HG03139 (cell line): Measurements from ENCODE around the gene UNC5B.

Experiments
- ATAC-seq: cut with Tn5 transposase; IDR thresholded peaks from one replicate; pipeline ENCODE4 v1.9.1; 2021; ENCODE audit not compliant: unreplicated experiment

Gene UNC5B

GRCh38 chr10:71314694-71315225 is 102.4 kb downstream of the UNC5B start:
- no peak for ATAC-seq

DNA sequence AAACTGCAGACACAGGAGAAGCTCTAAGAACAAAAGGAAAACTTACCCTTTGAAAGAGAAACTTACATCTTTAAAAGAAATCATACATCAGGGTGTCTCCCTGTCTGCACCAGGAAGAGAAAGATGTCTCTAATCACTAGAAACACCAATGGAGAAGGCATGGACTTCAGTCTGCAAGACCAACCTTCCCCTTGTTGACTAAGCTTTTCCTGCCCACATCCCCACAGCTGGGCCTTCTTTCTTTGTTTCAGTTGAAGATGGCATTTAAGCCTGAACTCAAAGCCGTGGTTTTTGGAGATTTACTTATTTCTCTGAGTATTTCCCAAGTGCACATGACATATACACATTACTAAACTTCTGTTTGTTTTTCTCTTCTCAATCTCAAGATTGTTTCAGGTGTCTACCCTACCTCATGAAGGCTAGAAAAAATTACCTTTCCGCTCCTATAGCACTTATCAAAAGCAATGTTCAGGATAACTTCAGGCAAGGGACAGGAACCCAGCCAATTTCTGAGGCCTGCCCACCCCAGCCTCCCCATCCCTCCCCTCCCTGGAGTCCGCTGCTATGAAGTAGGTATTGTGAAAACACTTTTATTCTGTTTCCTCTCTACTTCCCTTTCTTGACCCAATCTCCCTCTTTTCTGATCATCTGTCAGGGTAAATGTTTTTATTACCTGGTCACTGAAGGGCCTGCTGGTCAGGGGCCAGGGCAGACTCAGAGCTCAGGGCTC is 103.9 kb downstream of the UNC5B start:
- no peak for ATAC-seq

GRCh38 chr10:71316786-71317160 is 104.4 kb downstream of the UNC5B start:
- no peak for ATAC-seq

GRCh38 chr10:71317739-71318138 is 105.4 kb downstream of the UNC5B start:
- no peak for ATAC-seq

DNA sequence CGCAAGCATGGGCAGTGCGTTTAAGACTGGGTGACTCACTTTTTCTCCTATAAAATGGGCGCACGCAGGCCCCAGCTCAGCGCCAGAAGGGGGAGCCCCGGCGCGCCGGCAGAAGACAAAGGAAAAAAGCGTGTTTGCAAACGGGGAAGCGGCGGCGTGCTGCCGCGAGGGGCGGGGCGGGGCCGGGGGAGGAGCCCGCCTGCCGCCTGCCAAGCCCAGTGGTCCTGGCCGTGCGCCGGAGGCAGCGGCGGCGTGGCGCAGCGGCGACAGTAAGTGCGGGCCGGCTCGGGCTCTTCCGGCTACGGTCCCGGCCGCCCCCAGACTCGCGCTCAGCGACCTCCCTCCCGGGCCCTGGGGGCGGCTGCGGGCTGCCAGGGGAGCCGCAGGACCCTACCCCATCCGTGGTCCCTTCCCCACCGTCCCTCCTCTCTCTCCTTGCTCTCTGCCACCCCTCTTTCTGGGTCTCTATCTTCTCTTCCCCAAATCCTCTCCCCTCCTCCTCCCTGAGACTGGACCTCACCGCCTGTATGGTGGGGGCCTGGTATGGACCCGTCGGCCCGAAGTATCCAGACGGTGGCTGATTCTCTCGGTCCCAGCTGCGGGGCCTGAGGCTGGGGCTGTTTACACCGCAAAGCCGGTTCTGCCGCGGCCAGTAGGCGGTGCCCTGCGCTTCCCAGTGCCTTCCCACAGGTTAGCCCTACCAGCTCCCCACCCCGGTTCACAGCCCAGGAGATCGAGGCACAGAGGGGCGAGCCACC is 106.9 kb downstream of the UNC5B start, which contains the start of gene SLC29A3:
Gene SLC29A3, plus strand, starts transcription at position 218 of the 758 bp plus-strand sequence. Its CDS starts 51 bp downstream, at position 269.
- peak; percentile 59 for ATAC-seq

DNA sequence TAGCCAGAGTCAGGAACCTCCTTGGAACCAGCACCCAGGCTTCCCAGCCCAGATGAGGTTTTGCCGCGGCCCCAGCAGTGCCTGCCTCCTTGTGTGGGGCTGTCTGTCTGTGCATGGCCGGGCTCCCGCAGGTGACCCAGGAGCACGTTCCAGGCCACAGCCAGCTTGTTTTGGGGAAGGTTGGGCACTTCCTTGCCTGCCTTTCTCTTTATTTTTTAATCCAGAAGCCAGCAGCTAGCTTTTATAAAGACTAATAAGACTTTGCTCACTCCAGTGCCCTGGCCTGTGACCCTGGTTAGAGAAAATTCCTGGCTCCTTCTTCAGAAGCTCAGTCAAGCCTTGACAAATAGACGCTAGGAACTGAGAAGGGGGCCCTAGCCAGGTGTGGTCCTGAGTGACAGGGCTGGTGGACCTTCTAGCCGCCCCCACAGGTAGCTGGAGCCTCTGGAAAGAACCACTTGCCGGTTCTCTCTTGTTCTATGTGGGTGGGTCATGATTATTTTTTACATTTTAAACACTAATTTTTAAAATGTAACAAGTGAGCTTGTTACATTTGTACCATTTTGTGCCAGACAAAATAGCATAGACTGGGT is 107.5 kb downstream of the UNC5B start:
- ATAC-seq = no peak

DNA sequence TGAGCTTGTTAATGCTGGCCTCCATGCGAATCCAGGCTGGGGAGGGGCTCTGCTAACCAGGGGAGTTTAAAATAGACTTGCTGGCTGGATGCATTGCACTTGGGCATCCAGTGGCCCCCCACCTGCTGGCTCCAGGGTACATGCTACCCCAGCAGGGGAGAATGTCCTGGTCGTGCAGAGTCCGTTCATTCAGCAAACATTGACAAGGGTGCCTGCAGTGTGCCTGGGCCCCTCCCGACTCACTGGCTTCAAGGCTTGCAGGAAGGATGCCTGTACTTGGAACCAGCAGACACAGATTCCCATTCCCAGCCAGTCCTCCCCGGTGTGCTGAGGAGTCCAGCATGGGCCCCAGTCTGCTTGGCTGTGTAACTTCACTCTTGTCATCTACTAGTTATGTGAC is 108.2 kb downstream of the UNC5B start:
- no peak for ATAC-seq

DNA sequence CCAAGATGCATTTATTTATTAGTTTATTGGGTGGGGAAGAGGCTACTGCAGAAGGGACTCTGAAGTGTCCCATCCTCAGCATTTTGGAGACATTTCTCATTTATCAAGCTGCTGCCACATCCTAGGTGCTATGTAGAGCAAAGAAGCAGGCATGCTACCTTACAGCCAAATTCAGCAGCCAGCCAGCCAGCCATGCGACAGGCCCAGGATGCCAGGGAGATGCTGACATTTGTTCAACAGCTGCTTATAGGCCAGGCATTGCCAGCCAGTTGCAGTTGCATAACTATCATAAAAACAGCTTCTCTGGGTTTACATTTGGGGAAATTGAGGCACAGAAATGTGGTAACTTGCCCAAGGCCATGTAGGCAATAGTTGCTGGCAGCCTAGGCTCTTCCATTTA is 109.0 kb downstream of the UNC5B start:
- no peak for ATAC-seq

- no peak for ATAC-seq
Measured at GRCh38 chr10:71323407-71323806, 111.0 kb downstream of the UNC5B start.

DNA sequence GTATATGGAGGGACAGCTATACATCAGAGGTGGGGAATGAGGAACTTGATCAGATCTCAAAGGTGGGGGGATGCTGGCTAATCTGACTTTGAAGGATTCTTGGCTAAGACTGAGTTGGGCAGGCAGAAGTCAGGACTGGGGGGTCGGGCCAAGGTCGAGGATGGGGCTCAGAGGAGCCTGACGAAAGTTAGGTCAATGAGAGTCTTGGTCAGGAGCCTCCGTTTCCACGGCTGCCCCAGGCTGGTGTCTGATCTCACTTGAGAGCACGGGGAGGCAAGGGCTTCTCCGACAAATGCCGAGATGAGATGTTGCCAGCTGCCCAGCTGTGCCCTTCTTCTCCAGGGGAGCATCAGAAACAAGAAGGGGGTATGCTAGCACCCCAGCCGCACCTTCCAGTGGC is 112.4 kb downstream of the UNC5B start:
- ATAC-seq = no peak

GRCh38 chr10:71325267-71325666 is 112.9 kb downstream of the UNC5B start:
- ATAC-seq = no peak

DNA sequence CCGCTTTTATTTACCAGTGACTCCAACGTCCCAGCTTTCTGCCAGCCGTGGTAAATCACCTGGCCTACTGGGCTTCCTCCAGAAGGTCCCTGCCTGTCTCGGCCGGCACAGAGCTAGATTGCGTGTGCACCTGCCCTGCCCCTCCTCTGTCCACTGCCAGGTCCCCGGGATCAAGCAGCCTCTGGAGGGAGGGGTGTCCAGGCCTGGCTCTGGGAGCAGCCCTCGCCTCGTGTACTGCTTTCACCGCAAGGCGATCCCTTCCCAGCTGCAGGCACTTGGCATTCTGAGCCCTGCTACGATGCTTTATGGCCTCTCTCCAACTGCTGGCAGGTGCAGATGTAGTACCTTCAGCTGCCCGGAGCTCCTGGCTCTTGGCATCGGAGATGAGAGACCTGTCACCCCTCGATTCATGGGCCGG is 114.1 kb downstream of the UNC5B start:
- no peak for ATAC-seq

GRCh38 chr10:71330789-71331404 is 118.5 kb downstream of the UNC5B start:
- ATAC-seq = no peak

DNA sequence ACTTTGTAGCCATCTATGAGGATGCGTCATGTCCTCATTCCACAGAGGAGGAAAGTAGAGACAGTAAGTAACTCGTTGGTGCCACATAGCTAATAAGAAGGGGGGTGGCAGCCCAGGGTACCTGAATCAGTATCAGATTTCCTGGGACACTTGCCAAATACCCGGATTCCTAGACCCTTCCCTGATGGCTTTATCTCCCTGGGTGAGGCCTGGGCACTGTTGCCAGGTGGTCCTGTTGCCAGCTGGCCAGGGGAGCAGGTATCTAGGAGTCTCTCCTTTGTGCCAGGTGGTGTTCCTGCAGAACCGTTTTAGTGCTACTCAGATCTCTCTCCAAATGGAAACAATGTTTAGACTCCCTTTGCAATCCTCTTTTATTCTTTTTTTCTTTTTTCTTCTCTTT is 119.4 kb downstream of the UNC5B start:
- no peak for ATAC-seq

- no peak for ATAC-seq
Measured at GRCh38 chr10:71332466-71332865, 120.1 kb downstream of the UNC5B start.

DNA sequence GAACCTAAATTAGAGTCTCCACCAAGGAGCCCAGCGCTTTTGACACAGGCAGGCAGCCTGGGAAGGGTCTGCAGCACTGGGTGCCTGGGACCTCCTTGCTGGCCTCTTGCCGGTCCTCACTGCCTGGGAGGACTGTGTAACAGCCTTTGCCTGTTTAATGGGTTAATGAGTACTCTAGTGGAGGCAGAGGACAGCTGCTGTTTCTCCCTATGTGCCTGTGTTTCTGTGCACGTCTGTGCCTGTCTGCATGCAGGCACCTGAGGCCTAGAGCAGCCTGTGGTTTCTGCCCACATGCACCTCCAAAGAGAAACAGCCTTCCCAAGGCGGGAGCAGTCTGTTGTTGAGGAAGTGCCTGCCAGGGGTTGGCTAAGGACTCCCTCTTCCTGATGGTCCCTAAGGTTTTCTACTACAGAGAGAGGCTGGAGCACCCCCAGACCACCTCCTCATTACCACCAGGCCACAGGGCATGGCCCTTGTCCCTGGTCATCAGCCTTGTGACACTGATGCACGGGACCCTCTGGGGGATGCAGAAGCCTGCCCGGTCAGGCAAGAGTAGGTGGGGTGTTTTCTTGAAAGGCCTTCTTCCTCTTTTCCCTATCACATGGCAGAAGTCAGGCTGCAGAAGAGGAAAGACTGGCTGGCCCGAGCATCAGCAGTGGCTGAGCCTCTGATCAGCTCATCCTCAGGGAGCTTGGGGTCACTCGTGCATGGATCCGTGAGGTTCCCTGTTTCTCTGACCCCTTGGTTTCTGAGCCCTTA is 120.9 kb downstream of the UNC5B start:
- no peak for ATAC-seq

DNA sequence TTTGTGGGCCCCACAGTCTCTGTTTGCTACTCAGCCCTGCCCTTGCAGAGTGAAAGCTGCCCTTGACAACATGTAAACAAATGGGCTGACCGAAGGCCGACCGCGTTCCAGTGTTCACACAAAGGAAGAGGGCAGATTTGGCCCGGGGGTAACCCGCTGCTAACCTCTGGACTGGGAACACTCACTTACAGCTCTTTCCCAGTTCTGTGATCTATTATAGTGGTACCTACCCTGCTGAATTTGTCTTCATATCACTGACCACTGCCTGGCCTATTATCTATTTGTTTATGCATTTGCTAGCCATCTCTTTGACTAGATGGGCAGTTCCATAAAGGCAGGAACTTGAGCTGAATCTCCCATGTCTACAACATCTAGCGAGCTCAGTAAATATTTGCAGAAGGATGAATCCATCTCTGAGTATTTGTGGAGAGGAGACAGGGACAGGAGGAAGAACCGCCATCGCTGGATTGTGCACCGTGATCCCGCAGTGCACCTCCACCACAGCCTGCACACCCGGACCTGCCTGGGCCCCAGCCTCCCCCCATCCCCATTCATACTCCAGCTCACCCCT is 121.9 kb downstream of the UNC5B start:
- ATAC-seq = no peak

GRCh38 chr10:71335173-71335708 is 122.9 kb downstream of the UNC5B start:
- no peak for ATAC-seq

DNA sequence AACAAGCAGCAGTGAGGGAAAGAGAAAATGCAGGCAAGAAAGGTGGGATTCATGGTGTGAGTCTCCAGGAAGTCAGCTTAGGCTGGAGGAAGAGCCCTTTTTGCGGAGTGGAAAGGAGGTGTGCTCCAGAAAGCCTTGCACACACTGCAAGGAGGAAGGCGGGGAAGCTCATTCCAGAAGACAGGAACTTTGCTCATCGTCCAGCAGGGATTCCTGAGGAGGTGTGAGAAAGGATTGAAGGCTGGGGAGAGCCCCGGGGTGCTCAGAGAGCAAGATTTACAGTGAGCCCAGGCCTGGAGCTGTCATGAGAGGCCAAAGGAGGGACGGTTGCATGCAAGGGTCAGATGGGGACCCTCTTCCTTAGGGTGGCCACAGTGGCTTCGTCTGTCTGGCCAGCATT is 124.3 kb downstream of the UNC5B start:
- no peak for ATAC-seq

GRCh38 chr10:71337219-71337701 is 124.9 kb downstream of the UNC5B start:
- ATAC-seq = no peak
